ENCODE results near the gene HEXD. TPM values are rescaled to one million over a fixed set of nuclear protein-coding genes. Genes with fewer than 3 reads are reported as not detected.
A peak's percentile ranks its signal among the peaks of the same experiment; 100 is the strongest.

HEXD gene
- total and polyA plus RNA-seq, 2 donors: 13.8 to 40.5 TPM

GRCh38 chr17:82440991-82441627 is 23.0 kb downstream of the HEXD start:
- no peaks in the 10 kb centered on the region for H3K4me1 ChIP-seq (ENCODE audit: insufficient read depth)
- WGBS: 57% methylated on average over 17 of the region's 17 CpGs
- H3K36me3 ChIP-seq (ENCODE audit: insufficient read depth): peaks cover 2% of the 10 kb centered on the region
- DNase-seq (ENCODE audit: extremely low spot score): no peak
- no peak overlapping the region for H3K4me3 ChIP-seq (ENCODE audit: low read depth, low read length)
- H3K27ac ChIP-seq (ENCODE audit: low read depth): no peak overlapping the region

GRCh38 chr17:82441691-82442487 is 23.7 kb downstream of the HEXD start:
- Histone ChIP-seq H3K36me3 (ENCODE audit: insufficient read depth) (peaks cover 2% of the 10 kb centered on the region), H3K4me1 (ENCODE audit: insufficient read depth) (no peaks in the 10 kb centered on the region), H3K4me3 (ENCODE audit: low read depth, low read length) (no peak overlapping the region), H3K27ac (ENCODE audit: low read depth) (no peak overlapping the region)
- DNase-seq (ENCODE audit: extremely low spot score): no peak
- 85% methylated on average over 27 of the region's 27 CpGs for WGBS

GRCh38 chr17:82442643-82443464 is 24.7 kb downstream of the HEXD start:
- DNase-seq (ENCODE audit: extremely low spot score): no peak
- Histone ChIP-seq H3K36me3 (ENCODE audit: insufficient read depth) (no peaks in the 10 kb centered on the region), H3K27ac (ENCODE audit: low read depth) (no peak overlapping the region), H3K4me3 (ENCODE audit: low read depth, low read length) (no peak overlapping the region), H3K4me1 (ENCODE audit: insufficient read depth) (no peaks in the 10 kb centered on the region)
- WGBS: 87% methylated on average over 28 of the region's 28 CpGs

- Histone ChIP-seq H3K4me3 (ENCODE audit: low read depth, low read length) (no peak overlapping the region), H3K4me1 (ENCODE audit: insufficient read depth) (no peaks in the 10 kb centered on the region), H3K27ac (ENCODE audit: low read depth) (no peak overlapping the region), H3K36me3 (ENCODE audit: insufficient read depth) (no peaks in the 10 kb centered on the region)
- no peak for DNase-seq (ENCODE audit: extremely low spot score)
- 85% methylated on average over 35 of the region's 40 CpGs for WGBS
Observed at GRCh38 chr17:82443465-82444283, 25.5 kb downstream of the HEXD start.

GRCh38 chr17:82444284-82444893 is 26.2 kb downstream of the HEXD start:
- DNase-seq (ENCODE audit: extremely low spot score): no peak
- H3K36me3 ChIP-seq (ENCODE audit: insufficient read depth): no peaks in the 10 kb centered on the region

GRCh38 chr17:82444941-82445521 is 26.9 kb downstream of the HEXD start:
- WGBS: 67% methylated on average over 19 of the region's 19 CpGs

More at GRCh38 chr17:82444284-82444893, 26.2 kb downstream of the HEXD start:
- Histone ChIP-seq H3K4me3 (ENCODE audit: low read depth, low read length) (no peak overlapping the region), H3K4me1 (ENCODE audit: insufficient read depth) (no peaks in the 10 kb centered on the region), H3K27ac (ENCODE audit: low read depth) (no peak overlapping the region)
- WGBS: 90% methylated on average over 35 of the region's 35 CpGs

GRCh38 chr17:82445542-82445941 is 27.4 kb downstream of the HEXD start:
- H3K4me3 ChIP-seq (ENCODE audit: low read depth, low read length): no peak overlapping the region
- H3K27ac ChIP-seq (ENCODE audit: low read depth): no peak overlapping the region
- H3K4me1 ChIP-seq (ENCODE audit: insufficient read depth): no peaks in the 10 kb centered on the region
- DNase-seq (ENCODE audit: extremely low spot score): no peak
- no peaks in the 10 kb centered on the region for H3K36me3 ChIP-seq (ENCODE audit: insufficient read depth)
- WGBS: 85% methylated on average over 13 of the region's 13 CpGs

More at GRCh38 chr17:82444941-82445521, 26.9 kb downstream of the HEXD start:
- no peak overlapping the region for H3K27ac ChIP-seq (ENCODE audit: low read depth)
- no peak for DNase-seq (ENCODE audit: extremely low spot score)
- no peak overlapping the region for H3K4me3 ChIP-seq (ENCODE audit: low read depth, low read length)
- no peaks in the 10 kb centered on the region for H3K4me1 ChIP-seq (ENCODE audit: insufficient read depth)
- no peaks in the 10 kb centered on the region for H3K36me3 ChIP-seq (ENCODE audit: insufficient read depth)

GRCh38 chr17:82446124-82446523 is 28.0 kb downstream of the HEXD start:
- no peaks in the 10 kb centered on the region for H3K4me1 ChIP-seq (ENCODE audit: insufficient read depth)
- H3K4me3 ChIP-seq (ENCODE audit: low read depth, low read length): no peak overlapping the region
- H3K36me3 ChIP-seq (ENCODE audit: insufficient read depth): no peaks in the 10 kb centered on the region
- no peak overlapping the region for H3K27ac ChIP-seq (ENCODE audit: low read depth)
- WGBS: 91% methylated on average over 15 of the region's 15 CpGs
- no peak for DNase-seq (ENCODE audit: extremely low spot score)

- H3K4me1 ChIP-seq (ENCODE audit: insufficient read depth): no peaks in the 10 kb centered on the region
Observed at GRCh38 chr17:82446649-82447048, 28.5 kb downstream of the HEXD start.

GRCh38 chr17:82447876-82448275 is 29.7 kb downstream of the HEXD start:
- 92% methylated on average over 11 of the region's 11 CpGs for WGBS
- DNase-seq (ENCODE audit: extremely low spot score): no peak
- Histone ChIP-seq H3K36me3 (ENCODE audit: insufficient read depth) (no peaks in the 10 kb centered on the region), H3K4me1 (ENCODE audit: insufficient read depth) (no peaks in the 10 kb centered on the region), H3K4me3 (ENCODE audit: low read depth, low read length) (no peak overlapping the region), H3K27ac (ENCODE audit: low read depth) (no peak overlapping the region)

More at GRCh38 chr17:82446649-82447048, 28.5 kb downstream of the HEXD start:
- 88% methylated on average over 12 of the region's 12 CpGs for WGBS
- no peak for DNase-seq (ENCODE audit: extremely low spot score)
- Histone ChIP-seq H3K4me3 (ENCODE audit: low read depth, low read length) (no peak overlapping the region), H3K27ac (ENCODE audit: low read depth) (no peak overlapping the region), H3K36me3 (ENCODE audit: insufficient read depth) (no peaks in the 10 kb centered on the region)

- 74% methylated on average over 30 of the region's 30 CpGs for WGBS
- Histone ChIP-seq H3K27ac (ENCODE audit: low read depth) (no peak overlapping the region), H3K36me3 (ENCODE audit: insufficient read depth) (no peaks in the 10 kb centered on the region), H3K4me1 (ENCODE audit: insufficient read depth) (no peaks in the 10 kb centered on the region), H3K4me3 (ENCODE audit: low read depth, low read length) (peak overlapping the region; percentile 93)
- DNase-seq (ENCODE audit: extremely low spot score): no peak
Observed at GRCh38 chr17:82449131-82449882, 31.2 kb downstream of the HEXD start.

- no peak for DNase-seq (ENCODE audit: extremely low spot score)
- WGBS: 56% methylated on average over 18 of the region's 18 CpGs
- Histone ChIP-seq H3K27ac (ENCODE audit: low read depth) (peak overlapping the region; percentile 16), H3K36me3 (ENCODE audit: insufficient read depth) (no peaks in the 10 kb centered on the region), H3K4me1 (ENCODE audit: insufficient read depth) (no peaks in the 10 kb centered on the region), H3K4me3 (ENCODE audit: low read depth, low read length) (peak overlapping the region; percentile 93)
Observed at GRCh38 chr17:82449883-82450356, 31.8 kb downstream of the HEXD start.

Data from urinary bladder (tissue), 4 donors.